SU-DHL-6 (cell line): ENCODE data around the gene CBLB.

Experiments used
- H2AFZ ChIP-seq: fragments of 200-600 bp; sonication (generic); 2 replicates; pipeline ENCODE4 v1.6.1; 2014; ENCODE audit warnings: low read depth, mild to moderate bottlenecking, moderate library complexity, mixed read lengths, antibody characterized with exemption, low read length; ENCODE audit not compliant: severe bottlenecking
- H3F3A ChIP-seq: fragments of 200-600 bp; shearing (Covaris generic); 2 replicates; pipeline ENCODE4 v1.6.0; 2016; ENCODE audit warnings: antibody characterized with exemption, mild to moderate bottlenecking; ENCODE audit not compliant: insufficient read depth
- H3K27ac ChIP-seq: fragments of 200-600 bp; sonication (generic); 2 replicates; pipeline ENCODE4 v1.5.1; 2016; ENCODE audit warnings: low read depth, mild to moderate bottlenecking, low read length, moderate library complexity, mixed read lengths
- H3K27me3 ChIP-seq: fragments of 200-600 bp; sonication (generic), shearing (Covaris generic); 2 replicates; pipeline ENCODE4 v1.6.0; 2014; ENCODE audit warnings: mild to moderate bottlenecking, low read length
- H3K36me3 ChIP-seq: fragments of 200-600 bp; sonication (generic); 2 replicates; pipeline ENCODE4 v1.6.1; 2014; ENCODE audit warnings: mild to moderate bottlenecking, low read length, mixed read lengths
- H3K4me2 ChIP-seq: fragments of 300-600, 200-600 bp; shearing (Covaris generic), sonication (generic); 2 replicates; pipeline ENCODE4 v1.6.0; 2014; ENCODE audit warnings: low read length, low read depth, mild to moderate bottlenecking; ENCODE audit not compliant: poor library complexity, severe bottlenecking
- H3K4me3 ChIP-seq: fragments of 200-600 bp; sonication (generic); 2 replicates; pipeline ENCODE4 v1.5.1; 2014; ENCODE audit warnings: antibody characterized with exemption, low read length, mild to moderate bottlenecking, mixed read lengths; ENCODE audit not compliant: insufficient read depth, poor library complexity, severe bottlenecking
- H3K79me2 ChIP-seq: fragments of 200-600 bp; sonication (generic); 2 replicates; pipeline ENCODE4 v1.6.1; 2014; ENCODE audit warnings: mild to moderate bottlenecking, low read length, moderate library complexity; ENCODE audit not compliant: insufficient read depth
- H3K9ac ChIP-seq: fragments of 200-600 bp; sonication (generic); 2 replicates; pipeline ENCODE4 v1.7.0; 2014; ENCODE audit warnings: mild to moderate bottlenecking, low read length
- H3K9me2 ChIP-seq: fragments of 200-600 bp; sonication (generic); replicated peaks from 2 replicates; pipeline ENCODE4 v1.6.1; 2014; ENCODE audit warnings: low read length; ENCODE audit not compliant: insufficient read depth
- H3K9me3 ChIP-seq: fragments of 200-600 bp; sonication (generic); 2 replicates; pipeline ENCODE4 v1.6.1; 2014; ENCODE audit warnings: low read length, mixed read lengths; ENCODE audit not compliant: insufficient read depth
- H4K20me1 ChIP-seq: fragments of 200-600 bp; sonication (generic); 2 replicates; pipeline ENCODE4 v1.6.1; 2014; ENCODE audit warnings: low read depth, mild to moderate bottlenecking, antibody characterized with exemption, low read length, moderate library complexity, mixed read lengths
- CTCF ChIP-seq: fragments of 200-600 bp; sonication (generic); IDR thresholded peaks from one replicate; pipeline ENCODE4 v1.5.1; 2017; ENCODE audit warnings: antibody characterized with exemption, mild to moderate bottlenecking, low read length, moderate library complexity; ENCODE audit not compliant: insufficient read depth, poor library complexity, severe bottlenecking
- EZH2phosphoT487 ChIP-seq: fragments of 200-600 bp; sonication (generic), shearing (Covaris generic); conservative IDR thresholded peaks from 2 replicates; pipeline ENCODE4 v1.6.1; 2018; ENCODE audit warnings: mild to moderate bottlenecking, antibody characterized with exemption, low read length, moderate library complexity, mixed read lengths

CBLB gene

GRCh38 chr3:105626739-105627138 lies 242.1 kb downstream of the CBLB start:
- TF ChIP-seq CTCF, result no peak
- TF ChIP-seq EZH2phosphoT487, result no peak

DNA sequence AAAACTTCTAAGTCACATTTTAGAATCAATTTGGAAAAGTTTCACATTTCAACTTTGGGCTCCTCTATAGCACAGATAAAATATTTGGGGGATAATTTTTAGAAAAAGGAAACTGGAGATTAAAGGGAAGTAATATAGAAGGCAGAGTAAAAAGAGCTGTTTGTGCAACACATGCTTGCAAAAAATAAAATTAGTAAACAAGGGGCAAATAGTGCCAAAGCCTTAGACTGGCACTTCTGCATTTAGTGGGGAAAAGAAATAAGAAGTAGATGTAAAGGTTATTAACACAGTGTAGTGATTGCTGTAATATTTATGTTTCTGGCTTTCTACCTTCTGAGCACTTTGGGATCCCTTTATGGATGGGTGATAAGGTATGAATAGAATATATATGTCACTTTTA lies 246.6 kb downstream of the CBLB start:
- H3K9me2 ChIP-seq, result no peaks in the 10 kb centered on the region
- no peak overlapping the region for H3K4me3 ChIP-seq
- no peaks in the 10 kb centered on the region for H3K36me3 ChIP-seq
- H3K4me2 ChIP-seq, result no peak overlapping the region
- no peak for TF ChIP-seq CTCF
- TF ChIP-seq EZH2phosphoT487, result no peak
- no peak overlapping the region for H3K9ac ChIP-seq
- no peaks in the 10 kb centered on the region for H3F3A ChIP-seq
- H4K20me1 ChIP-seq, result no peaks in the 10 kb centered on the region
- no peak overlapping the region for H3K27ac ChIP-seq
- no peaks in the 10 kb centered on the region for H3K9me3 ChIP-seq
- no peaks in the 10 kb centered on the region for H3K27me3 ChIP-seq
- no peak overlapping the region for H2AFZ ChIP-seq
- H3K79me2 ChIP-seq, result no peaks in the 10 kb centered on the region

More at GRCh38 chr3:105626739-105627138, 242.1 kb downstream of the CBLB start:
- Histone ChIP-seq H3K4me3 (no peak overlapping the region), H3K27ac (no peak overlapping the region), H3K9me2 (no peaks in the 10 kb centered on the region), H3K79me2 (no peaks in the 10 kb centered on the region), H3K9me3 (no peaks in the 10 kb centered on the region), H3K27me3 (no peaks in the 10 kb centered on the region), H3K4me2 (no peak overlapping the region), H4K20me1 (no peaks in the 10 kb centered on the region), H3K9ac (no peak overlapping the region), H3K36me3 (no peaks in the 10 kb centered on the region), H2AFZ (no peak overlapping the region), H3F3A (no peaks in the 10 kb centered on the region)

DNA sequence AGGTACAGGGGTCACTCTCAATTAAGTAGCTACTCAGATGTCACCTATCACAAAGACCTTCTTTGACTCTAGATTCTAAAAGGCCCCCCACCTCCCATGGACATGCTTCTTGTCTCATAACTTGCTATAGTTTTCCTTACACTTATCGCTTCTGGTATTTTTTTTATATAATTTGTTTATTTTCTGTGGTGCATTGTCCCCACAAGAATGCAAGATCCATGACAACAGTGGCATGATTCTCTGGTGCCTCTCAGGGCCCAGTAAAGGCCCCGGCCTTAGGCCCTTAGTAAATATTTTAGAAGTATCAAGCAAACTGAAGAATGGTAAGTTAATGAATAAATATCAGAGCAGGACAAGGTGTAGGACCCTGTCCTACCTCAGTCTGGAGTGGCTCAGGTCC lies 248.6 kb downstream of the CBLB start:
- no peaks in the 10 kb centered on the region for H3K36me3 ChIP-seq
- no peaks in the 10 kb centered on the region for H3F3A ChIP-seq
- no peak overlapping the region for H3K4me2 ChIP-seq
- H4K20me1 ChIP-seq, result no peaks in the 10 kb centered on the region
- TF ChIP-seq EZH2phosphoT487 (no peak), CTCF (no peak)
- no peaks in the 10 kb centered on the region for H3K79me2 ChIP-seq
- no peaks in the 10 kb centered on the region for H3K9me2 ChIP-seq
- no peak overlapping the region for H3K4me3 ChIP-seq
- H3K9ac ChIP-seq, result no peak overlapping the region
- H3K9me3 ChIP-seq, result no peaks in the 10 kb centered on the region
- no peak overlapping the region for H3K27ac ChIP-seq
- no peaks in the 10 kb centered on the region for H3K27me3 ChIP-seq
- H2AFZ ChIP-seq, result peak overlapping the region; percentile 66
